GM23338 (cell line): ENCODE measurements around the gene KIT. TPM values are rescaled to one million over a fixed set of nuclear protein-coding genes. Genes with fewer than 3 reads are reported as not detected.

ENCODE experiments used
- ATAC-seq: fragments of 200-7000 bp; cut with Tn5 transposase; 3 replicates; pipeline ENCODE4 v1.9.1; 2020
- DNase-seq: peaks from one replicate; pipeline ENCODE4 v3.0.0-alpha.2; 2015; ENCODE audit warnings: low spot score
- H2AFZ ChIP-seq: fragments of 200-600 bp; sonication (generic); 2 replicates; pipeline ENCODE4 v1.8.0; 2016; ENCODE audit warnings: antibody characterized with exemption, mild to moderate bottlenecking, moderate library complexity
- H3F3A ChIP-seq: fragments of 200-600 bp; sonication (generic); replicated peaks from 2 replicates; pipeline ENCODE4 v1.8.0; 2017; ENCODE audit warnings: antibody characterized with exemption, mixed run types, low read depth
- H3K27ac ChIP-seq: fragments of 200-600 bp; sonication (generic); 2 replicates; pipeline ENCODE4 v1.6.1; 2016; ENCODE audit warnings: low read depth
- H3K27me3 ChIP-seq: fragments of 200-600 bp; sonication (generic); 2 replicates; pipeline ENCODE4 v1.8.0; 2016; ENCODE audit warnings: mild to moderate bottlenecking, mixed run types, moderate library complexity; ENCODE audit not compliant: insufficient read depth
- H3K36me3 ChIP-seq: fragments of 200-600 bp; sonication (generic); 2 replicates; pipeline ENCODE4 v1.8.0; 2016; ENCODE audit warnings: mild to moderate bottlenecking; ENCODE audit not compliant: insufficient read depth
- H3K4me1 ChIP-seq: fragments of 200-600 bp; sonication (generic); 2 replicates; pipeline ENCODE4 v1.8.0; 2016; ENCODE audit warnings: mild to moderate bottlenecking, moderate library complexity; ENCODE audit not compliant: insufficient read depth
- H3K4me2 ChIP-seq: fragments of 200-600 bp; sonication (generic); 2 replicates; pipeline ENCODE4 v1.7.1; 2017; ENCODE audit warnings: mixed run types
- H3K4me3 ChIP-seq: fragments of 200-600 bp; sonication (generic); 2 replicates; pipeline ENCODE4 v1.6.1; 2016; ENCODE audit warnings: mixed run types
- H3K79me2 ChIP-seq: fragments of 200-600 bp; sonication (generic); replicated peaks from 2 replicates; pipeline ENCODE4 v1.8.0; 2017; ENCODE audit warnings: mild to moderate bottlenecking; ENCODE audit not compliant: insufficient read depth
- H3K9me2 ChIP-seq: fragments of 200-600 bp; sonication (generic); 2 replicates; pipeline ENCODE4 v1.8.0; 2017; ENCODE audit not compliant: insufficient read depth
- H4K20me1 ChIP-seq: fragments of 200-600 bp; sonication (generic); replicated peaks from 2 replicates; pipeline ENCODE4 v1.8.0; 2017; ENCODE audit warnings: mild to moderate bottlenecking; ENCODE audit not compliant: insufficient read depth
- H3K27ac Mint-ChIP-seq: 2 replicates; pipeline ENCODE4 v1.8.0; 2020; ENCODE audit warnings: inconsistent platforms, mild to moderate bottlenecking, moderate library complexity, mixed read lengths
- H3K27me3 Mint-ChIP-seq: 3 replicates; pipeline ENCODE4 v1.8.0; 2022; ENCODE audit warnings: low read depth, mild to moderate bottlenecking, moderate library complexity, mixed read lengths, inconsistent platforms; ENCODE audit not compliant: insufficient read depth, poor library complexity
- H3K36me3 Mint-ChIP-seq: 3 replicates; pipeline ENCODE4 v1.8.0; 2021; ENCODE audit warnings: low read depth, mild to moderate bottlenecking, inconsistent platforms, moderate library complexity, mixed read lengths
- H3K4me1 Mint-ChIP-seq: 3 replicates; pipeline ENCODE4 v1.8.0; 2020; ENCODE audit warnings: mild to moderate bottlenecking, inconsistent platforms, mixed read lengths
- H3K4me3 Mint-ChIP-seq: 3 replicates; pipeline ENCODE4 v1.8.0; 2021; ENCODE audit warnings: moderate library complexity, mild to moderate bottlenecking, inconsistent platforms, mixed read lengths
- H3K9me3 Mint-ChIP-seq: 3 replicates; pipeline ENCODE4 v1.8.0; 2020; ENCODE audit warnings: moderate library complexity, mild to moderate bottlenecking, inconsistent platforms, mixed read lengths
- CREB1 ChIP-seq: fragments of 250-450 bp; sonication (Bioruptor Pico); IDR thresholded peaks from 2 replicates; pipeline ENCODE4 v1.5.0; 2020; ENCODE audit warnings: low read depth, mild to moderate bottlenecking, moderate library complexity
- CTCF ChIP-seq, 2 experiments: fragments of 200-600 bp in 1 of 2; sonication (generic) in 1 of 2; conservative IDR thresholded peaks; 2 replicates each; pipeline versions ENCODE4 v1.5.1 to v1.6.1; 2016 to 2017; ENCODE audit warnings: antibody characterized with exemption in 2 of 2, low read depth in 2 of 2, mild to moderate bottlenecking in 2 of 2, moderate library complexity in 1 of 2
- ETS1 ChIP-seq: IDR thresholded peaks from 2 replicates; pipeline ENCODE4 v1.6.1; 2016; ENCODE audit warnings: antibody characterized with exemption
- EZH2 ChIP-seq: fragments of 200-600 bp; sonication (generic); IDR thresholded peaks from one replicate; pipeline ENCODE4 v1.8.0; 2017; ENCODE audit warnings: antibody characterized with exemption, mild to moderate bottlenecking, low read depth; ENCODE audit not compliant: unreplicated experiment
- EZH2phosphoT487 ChIP-seq: fragments of 200-600 bp; sonication (generic); IDR thresholded peaks from one replicate; pipeline ENCODE4 v1.8.1; 2018; ENCODE audit warnings: antibody characterized with exemption; ENCODE audit not compliant: unreplicated experiment
- JUNB ChIP-seq: IDR thresholded peaks from one replicate; pipeline ENCODE4 v1.6.1; 2016; ENCODE audit warnings: antibody characterized with exemption; ENCODE audit not compliant: unreplicated experiment
- NANOG ChIP-seq: IDR thresholded peaks from 2 replicates; pipeline ENCODE4 v1.6.1; 2016; ENCODE audit warnings: antibody characterized with exemption, borderline replicate concordance
- POLR2AphosphoS5 ChIP-seq: IDR thresholded peaks from 2 replicates; pipeline ENCODE4 v1.6.1; 2016; ENCODE audit warnings: antibody characterized with exemption, low read depth
- REST ChIP-seq: IDR thresholded peaks from one replicate; pipeline ENCODE4 v1.6.1; 2018; ENCODE audit warnings: antibody characterized with exemption; ENCODE audit not compliant: unreplicated experiment
- STAT1 ChIP-seq: IDR thresholded peaks from one replicate; pipeline ENCODE4 v1.6.1; 2016; ENCODE audit warnings: antibody characterized with exemption; ENCODE audit not compliant: unreplicated experiment
- ZNF114 ChIP-seq: fragments of 250-450 bp; sonication (Bioruptor Pico); IDR thresholded peaks from 2 replicates; pipeline ENCODE4 v1.5.0; 2020; ENCODE audit warnings: mild to moderate bottlenecking, moderate library complexity
- ZNF331 ChIP-seq: fragments of 250-450 bp; sonication (Bioruptor Pico); IDR thresholded peaks from 2 replicates; pipeline ENCODE4 v1.5.0; 2020; ENCODE audit warnings: low read depth, mild to moderate bottlenecking, moderate library complexity
- ZNF462 ChIP-seq: fragments of 250-450 bp; sonication (Bioruptor Pico); IDR thresholded peaks from 2 replicates; pipeline ENCODE4 v1.5.0; 2020; ENCODE audit warnings: mild to moderate bottlenecking, moderate library complexity
- polyA plus RNA-seq: library from polyadenylated mRNA; unstranded; fragments of >200 nt; fragmentation: Nextera tagmentation; extraction: Ambion mirVana; gene quantifications from 2 replicates; pipeline ENCODE4 v1.2.1, GENCODE V29; 2016
- total RNA-seq: library from RNA; depleted of rRNA; stranded (reverse); fragments of >200 nt; shearing (Covaris generic); gene quantifications from 2 replicates; pipeline ENCODE4 v1.2.3, GENCODE V29; 2014

Gene KIT
- total and polyA plus RNA-seq, 2 experiments from 2014 or later: 9.0 to 28.4 TPM

GRCh38 chr4:54743562-54743961, 85.8 kb downstream of the KIT start:
- peaks cover 8% of the 10 kb centered on the region for H3K9me2 ChIP-seq
- no peak overlapping the region for H2AFZ ChIP-seq
- no peak overlapping the region for H3K4me2 ChIP-seq
- no peak overlapping the region for H3K4me3 ChIP-seq
- peaks cover 19% of the 10 kb centered on the region for H3K4me1 ChIP-seq
- no peak overlapping the region for H3K27ac ChIP-seq
- peaks cover 4% of the 10 kb centered on the region; the same call in 1 of the 2 replicates for H3K36me3 ChIP-seq
- no peak for ATAC-seq
- Mint-ChIP-seq H3K4me3 (no peak overlapping the region), H3K36me3 (peaks cover 46% of the 10 kb centered on the region), H3K9me3 (peaks cover 20% of the 10 kb centered on the region), H3K27me3 (peaks cover 2% of the 10 kb centered on the region), H3K4me1 (peaks cover 24% of the 10 kb centered on the region), H3K27ac (no peak overlapping the region; the same call in 1 of the 2 replicates)
- H3K27me3 ChIP-seq: no peaks in the 10 kb centered on the region
- no peaks in the 10 kb centered on the region for H4K20me1 ChIP-seq
- DNase-seq: no peak
- H3F3A ChIP-seq: no peaks in the 10 kb centered on the region
- H3K79me2 ChIP-seq: no peaks in the 10 kb centered on the region
- TF ChIP-seq EZH2: no peak
- TF ChIP-seq JUNB: no peak
- TF ChIP-seq REST: no peak
- TF ChIP-seq ZNF114 (CRISPR knock-in tag): no peak
- no peak for TF ChIP-seq NANOG
- no peak for TF ChIP-seq CTCF (conservative IDR thresholded peaks at IDR 0.05; ENCODE audit: low read depth in 2 of 2)
- TF ChIP-seq ZNF331 (CRISPR knock-in tag): no peak
- TF ChIP-seq ETS1: no peak
- no peak for TF ChIP-seq EZH2phosphoT487
- TF ChIP-seq CREB1: no peak
- no peak for TF ChIP-seq POLR2AphosphoS5
- no peak for TF ChIP-seq ZNF462 (CRISPR knock-in tag)
- no peak for TF ChIP-seq STAT1
